Posterior vena cava (tissue), 2 donors: ENCODE measurements around the gene RCBTB2. TPM values are rescaled to one million over a fixed set of nuclear protein-coding genes. Genes with fewer than 3 reads are reported as not detected.
"Not testable (repeated sequence)": the region's sequence is repeated elsewhere in the genome, so short reads cannot be mapped to it uniquely, and the experiment has no call there.

ENCODE experiments used
- DNase-seq: peaks from one replicate; pipeline ENCODE4 v3.0.0-alpha.2; 2020; ENCODE audit warnings: low spot score
- intact Hi-C, 2 donors: fragments of 100-400 bp; cut with DNase I; formaldehyde crosslinking; loops; one replicate each; pipeline versions ENCODE4 v1.14.1 to v1.14.2; 2022 to 2023
- long read RNA-seq, 2 donors: library from polyadenylated mRNA; unstranded; transcript quantifications; one replicate each; pipeline ENCODE4 v2.0.0, GENCODE V29; 2020 to 2021
- total RNA-seq, 2 donors: library from RNA; stranded (reverse); fragmentation: NEBNext Ultra II Directional; extraction: Animal tissue kit (Norgen Biotek cat#: 25700); gene quantifications; one replicate each; pipeline ENCODE4 v1.2.1, GENCODE V29; 2021
- donor health status: DM: yes; HTN: yes; CAD: no.
- donor health status: DM: yes; HTN: yes; CAD: no.

RCBTB2 gene
- 10 to 100 TPM in 1 of 2 donors, 1 to 10 TPM in 1; 8.6 to 10.6 TPM for total RNA-seq
- long read RNA-seq, donor 1, partial matches to known transcripts: 5 of 10 reads
- long read RNA-seq, donor 1, other reads (novel, unspliced or antisense): 2 of 10 reads
- long read RNA-seq, donor 2, partial matches to known transcripts: 11 of 23 reads
- long read RNA-seq, donor 2, other reads (novel, unspliced or antisense): 7 of 23 reads

GRCh38 chr13:48532506-48533499, at the start of gene RCBTB2:
RCBTB2 (minus strand) TSS chr13:48533080; CDS start chr13:48521939, 11,141 bp downstream.
- intact Hi-C loops: loop anchor here in 1 of 2 donors (5.0 kb wide), 1 partner anchor 34 kb away; no protein-coding TSS in a partner anchor

DNA sequence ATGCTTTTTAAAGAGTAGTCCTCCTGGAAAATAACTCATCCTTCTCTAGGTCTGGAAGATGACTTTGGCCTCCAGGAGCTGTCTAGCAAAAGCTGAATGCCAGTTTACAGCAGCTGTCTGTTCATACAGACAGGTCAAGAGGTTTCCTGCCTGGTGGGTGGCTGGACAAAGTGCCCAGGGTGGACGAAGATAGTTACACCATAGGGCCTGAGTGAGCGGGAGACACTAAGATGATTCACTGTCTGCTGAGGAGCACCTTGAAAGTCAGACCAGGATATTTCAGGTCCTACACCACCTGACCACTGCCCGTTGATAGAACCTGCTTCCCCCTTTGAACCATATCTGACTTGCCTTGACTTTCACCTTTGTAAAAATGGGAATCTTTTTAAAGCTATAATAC, 49.2 kb upstream of the RCBTB2 start:
- intact Hi-C loops: no loop called here
- no peak for DNase-seq

More at GRCh38 chr13:48532506-48533499, at the start of gene RCBTB2:
- DNase-seq: peak; percentile 100

DNA sequence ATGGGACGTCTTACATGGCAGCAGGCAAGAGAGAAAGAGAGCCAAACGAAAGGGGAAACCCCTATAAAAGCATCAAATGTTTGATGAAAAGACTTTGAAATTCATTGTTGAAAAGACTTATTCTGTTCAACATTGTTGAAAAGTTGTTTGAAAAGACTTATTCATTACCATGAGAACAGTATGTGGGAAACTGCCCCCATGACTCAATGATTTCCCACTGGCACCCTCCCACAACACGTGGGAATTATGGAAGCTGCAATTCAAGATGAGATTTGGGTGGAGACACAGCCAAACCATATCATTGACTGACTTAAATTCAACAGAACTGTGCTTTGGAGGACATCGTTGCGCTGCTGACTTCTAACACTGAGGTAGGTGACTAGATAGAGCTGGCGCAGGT, 48.0 kb upstream of the RCBTB2 start:
- DNase-seq: no peak
- intact Hi-C loops: loop anchor here in 1 of 2 donors (2.0 kb wide), 1 partner anchor 246 kb away; no protein-coding TSS in a partner anchor

GRCh38 chr13:48580185-48580803, 47.4 kb upstream of the RCBTB2 start:
- no peak for DNase-seq
- intact Hi-C loops: loop anchor here in 1 of 2 donors (2.0 kb wide), 1 partner anchor 245 kb away; no protein-coding TSS in a partner anchor

- not testable (repeated sequence) for DNase-seq
- intact Hi-C loops: loop anchor here (2.0 to 10.0 kb wide), 2 partner anchors 245 to 255 kb away; no protein-coding TSS in a partner anchor
Observed at GRCh38 chr13:48579919-48580180, 47.0 kb upstream of the RCBTB2 start.

GRCh38 chr13:48579165-48579918, 46.5 kb upstream of the RCBTB2 start:
- DNase-seq: no peak

GRCh38 chr13:48578516-48579164, 45.8 kb upstream of the RCBTB2 start:
- intact Hi-C loops: loop anchor here in 1 of 2 donors (10.0 kb wide), 1 partner anchor 254 kb away; no protein-coding TSS in a partner anchor
- no peak for DNase-seq

More at GRCh38 chr13:48579165-48579918, 46.5 kb upstream of the RCBTB2 start:
- intact Hi-C loops: loop anchor here in 1 of 2 donors (10.0 kb wide), 1 partner anchor 255 kb away; no protein-coding TSS in a partner anchor

DNA sequence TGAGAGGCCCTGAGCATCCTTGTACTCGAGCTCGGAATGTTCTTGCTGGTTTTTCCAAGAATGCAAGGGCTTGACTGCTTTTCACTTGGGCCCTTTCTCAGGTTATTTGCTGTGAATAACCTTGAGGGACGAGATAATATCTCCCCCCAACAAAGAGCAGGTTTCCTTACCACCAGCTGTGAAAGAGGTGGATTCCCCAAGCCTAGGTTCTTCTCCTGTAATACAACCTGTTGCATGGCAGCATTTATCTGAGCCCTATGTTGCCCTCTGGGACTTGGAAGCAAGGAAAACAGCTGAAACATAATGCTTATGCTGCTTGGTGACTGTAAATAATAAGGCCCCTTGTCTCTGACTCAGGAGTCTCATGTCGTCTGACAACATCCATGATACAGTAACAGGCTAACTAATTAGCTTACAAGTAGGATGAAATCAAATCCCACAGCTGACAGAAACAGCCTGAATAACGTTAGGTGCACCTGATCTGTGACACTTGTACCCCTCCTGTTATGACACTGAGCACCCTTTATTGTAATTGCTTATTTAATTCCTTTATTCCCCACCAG, 43.6 kb upstream of the RCBTB2 start:
- intact Hi-C loops: loop anchor here in 1 of 2 donors (10.0 kb wide), 1 partner anchor 252 kb away; no protein-coding TSS in a partner anchor
- no peak for DNase-seq

DNA sequence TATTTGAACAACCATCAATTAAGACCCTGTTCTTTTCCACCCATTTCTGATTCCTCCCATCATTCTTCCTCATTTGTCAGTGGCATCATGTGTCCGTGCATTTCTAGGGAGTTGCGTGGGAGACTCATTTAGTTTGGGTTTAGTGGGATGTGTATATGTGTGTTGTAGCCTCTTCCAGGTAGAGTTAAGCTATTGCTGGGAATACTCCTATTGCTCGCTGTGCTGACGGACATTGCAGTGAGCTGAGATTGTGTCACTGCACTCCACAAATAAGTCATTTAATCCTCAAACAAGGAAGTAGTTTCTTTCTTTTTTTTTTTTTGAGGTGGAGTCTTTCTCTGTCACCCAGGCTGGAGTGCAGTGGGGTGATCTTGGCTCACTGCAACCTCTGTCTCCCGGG, 42.2 kb upstream of the RCBTB2 start:
- intact Hi-C loops: loop anchor here in 1 of 2 donors (10.0 kb wide), 1 partner anchor 250 kb away; no protein-coding TSS in a partner anchor

GRCh38 chr13:48574041-48574796, 41.3 kb upstream of the RCBTB2 start:
- DNase-seq: no peak
- intact Hi-C loops: loop anchor here in 1 of 2 donors (10.0 kb wide), 1 partner anchor 249 kb away; no protein-coding TSS in a partner anchor

More for the DNA sequence above, 42.2 kb upstream of the RCBTB2 start:
- DNase-seq: no peak

GRCh38 chr13:48573213-48574007, 40.5 kb upstream of the RCBTB2 start:
- intact Hi-C loops: loop anchor here in 1 of 2 donors (10.0 kb wide), 1 partner anchor 249 kb away; no protein-coding TSS in a partner anchor
- DNase-seq: no peak

DNA sequence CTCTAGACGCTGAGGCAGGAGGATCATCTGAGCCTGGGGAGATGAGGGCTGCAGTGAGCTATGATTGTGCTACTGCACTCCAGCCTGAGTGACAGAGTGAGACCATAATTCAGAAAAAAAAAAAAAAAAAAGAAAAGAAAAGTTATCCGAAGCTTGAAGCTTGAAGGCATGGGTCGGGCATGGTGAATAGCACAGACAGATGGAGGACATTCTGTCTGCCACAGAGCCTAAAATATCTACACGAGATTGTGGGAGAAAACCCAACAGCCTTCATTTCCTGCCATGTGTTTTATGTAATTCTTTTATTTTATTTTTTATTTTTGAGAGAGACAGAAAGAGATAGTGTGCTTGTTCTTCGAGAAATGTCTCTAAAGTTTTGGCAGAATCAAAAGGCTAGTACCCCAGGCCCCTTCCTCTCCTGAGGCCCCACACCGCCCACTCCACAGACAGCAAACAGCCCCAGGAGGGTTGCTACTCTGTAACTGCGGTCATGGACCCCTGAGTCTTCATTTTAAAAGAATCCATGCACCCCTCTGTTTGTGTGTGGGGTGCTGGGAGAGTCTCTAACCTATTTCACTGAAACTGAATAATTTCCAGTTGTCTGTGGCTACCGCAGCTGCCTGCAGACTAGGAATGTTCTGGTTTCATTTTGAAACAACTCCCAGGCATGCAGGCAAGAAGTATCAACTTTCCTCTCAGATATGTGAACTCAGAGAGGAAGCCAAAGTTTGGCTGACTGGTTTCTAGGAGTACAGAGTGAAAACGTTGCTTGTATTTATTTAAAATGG, 38.4 kb upstream of the RCBTB2 start:
- DNase-seq: no peak
- intact Hi-C loops: loop anchor here in 1 of 2 donors (10.0 kb wide), 1 partner anchor 247 kb away; no protein-coding TSS in a partner anchor

DNA sequence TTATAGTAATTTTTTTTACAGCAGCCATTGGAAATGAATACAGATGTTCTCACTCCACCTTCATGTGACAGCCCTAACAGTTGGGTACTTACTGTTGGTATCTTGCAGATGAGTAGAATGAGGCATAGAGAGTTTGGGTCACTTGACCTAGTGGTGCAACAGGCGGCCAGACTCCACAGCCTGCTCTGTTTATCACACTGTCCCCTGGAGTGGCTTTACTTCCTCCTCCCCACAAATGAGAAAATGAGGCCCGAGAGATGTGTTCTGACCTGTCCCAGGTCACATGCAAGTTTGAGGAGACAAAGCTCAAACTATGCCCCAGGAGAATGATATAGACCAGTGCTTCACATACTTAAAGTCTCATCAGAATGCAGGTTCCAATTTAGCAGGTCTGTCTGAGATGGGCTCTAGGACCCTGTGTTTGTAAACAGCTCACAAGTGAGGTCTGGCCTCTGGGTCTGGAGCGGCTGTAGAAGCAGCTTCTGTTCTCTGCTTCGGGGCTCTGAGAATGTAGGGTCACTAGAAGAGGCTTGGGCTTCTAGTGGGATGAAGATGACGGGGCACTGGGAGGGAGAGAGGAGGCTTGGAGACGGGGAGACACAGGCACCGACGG, 37.4 kb upstream of the RCBTB2 start:
- no peak for DNase-seq
- intact Hi-C loops: loop anchor here in 1 of 2 donors (10.0 kb wide), 1 partner anchor 246 kb away; no protein-coding TSS in a partner anchor

DNA sequence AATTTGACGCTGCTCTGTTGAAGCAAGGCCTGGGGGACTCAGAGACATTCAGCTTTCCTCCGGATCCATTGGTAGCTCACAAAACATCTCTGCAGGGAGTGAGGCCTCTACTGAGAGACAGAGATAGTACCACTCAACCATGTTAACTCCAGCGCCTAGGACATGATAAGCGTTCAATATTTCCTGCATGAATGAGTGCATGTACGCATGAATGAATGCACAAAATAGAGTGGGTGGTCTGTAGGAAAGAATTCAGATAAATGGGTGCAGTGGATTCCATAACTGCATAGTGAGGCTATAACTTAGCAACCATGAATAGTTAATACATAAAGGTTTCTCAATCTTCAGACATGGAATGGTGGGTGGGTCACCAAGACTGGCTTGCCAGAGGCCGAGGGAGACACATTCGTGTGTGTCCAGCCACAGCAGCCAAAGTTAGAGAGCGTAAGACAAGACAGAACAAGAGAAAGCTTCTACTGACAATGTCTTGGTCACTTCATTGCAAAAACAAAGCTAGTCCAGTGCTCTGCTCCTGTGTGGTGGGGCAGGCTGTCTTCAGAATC, 36.3 kb upstream of the RCBTB2 start:
- no peak for DNase-seq
- intact Hi-C loops: loop anchor here in 1 of 2 donors (5.0 kb wide), 1 partner anchor 37 kb away; the partner anchor contains the start of gene RCBTB2
